ENCODE measurements around the gene SLC30A7. TPM values are rescaled to one million over a fixed set of nuclear protein-coding genes. Genes with fewer than 3 reads are reported as not detected.

The SLC30A7 gene
- total and polyA plus RNA-seq, 3 donors from 2014 or later, result 7.1 to 14.7 (median 14.1) TPM

GRCh38 chr1:100860397-100860991 lies 35.4 kb upstream of the SLC30A7 start:
- WGBS, 2 donors, result 46 to 48% methylated on average over 3 of the region's 3 CpGs
- Histone ChIP-seq H3K4me1 (peaks cover 9% of the 10 kb centered on the region), H3K27me3 (no peaks in the 10 kb centered on the region), H3K27ac (peak overlapping the region in 1 of 2 donors; percentile 47), H3K36me3 (ENCODE audit: low read depth, missing control alignments) (no peaks in the 10 kb centered on the region), H3K9me3 (no peaks in the 10 kb centered on the region), H3K4me3 (no peak overlapping the region)
- intact Hi-C loops (cut with DNase I; ENCODE audit: low total_unique reads), result loop anchor here (10.0 kb wide), 1 partner anchor 256 kb away; no protein-coding TSS in a partner anchor
- peak; percentile 43 for DNase-seq
- TF ChIP-seq POLR2A (IDR thresholded peaks at IDR 0.05), result no peak
- no peak for TF ChIP-seq CTCF (IDR thresholded peaks at IDR 0.05)

GRCh38 chr1:100861379-100861778 lies 34.5 kb upstream of the SLC30A7 start:
- Histone ChIP-seq H3K27me3 (no peaks in the 10 kb centered on the region), H3K4me3 (no peak overlapping the region), H3K36me3 (ENCODE audit: low read depth, missing control alignments) (no peaks in the 10 kb centered on the region), H3K27ac (peak overlapping the region; percentile 7 to 69), H3K9me3 (no peaks in the 10 kb centered on the region), H3K4me1 (peaks cover 9% of the 10 kb centered on the region)
- DNase-seq, result no peak
- 33 to 52% methylated on average over 1 of the region's 1 CpG for WGBS, 2 donors
- no peak for TF ChIP-seq CTCF (IDR thresholded peaks at IDR 0.05)
- no peak for TF ChIP-seq POLR2A (IDR thresholded peaks at IDR 0.05)
- intact Hi-C loops (cut with DNase I; ENCODE audit: low total_unique reads), result loop anchor here (10.0 kb wide), 1 partner anchor 257 kb away; no protein-coding TSS in a partner anchor

GRCh38 chr1:100862591-100862990 lies 33.3 kb upstream of the SLC30A7 start:
- WGBS, 2 donors, result 80 to 85% methylated on average over 2 of the region's 2 CpGs
- no peaks in the 10 kb centered on the region for H3K36me3 ChIP-seq (ENCODE audit: low read depth, missing control alignments)
- H3K9me3 ChIP-seq, result no peaks in the 10 kb centered on the region
- no peak overlapping the region for H3K4me3 ChIP-seq
- intact Hi-C loops (cut with DNase I; ENCODE audit: low total_unique reads), result loop anchor here (10.0 kb wide), 1 partner anchor 258 kb away; no protein-coding TSS in a partner anchor
- H3K4me1 ChIP-seq, result peaks cover 9% of the 10 kb centered on the region
- DNase-seq, result no peak
- H3K27me3 ChIP-seq, result no peaks in the 10 kb centered on the region
- no peak overlapping the region for H3K27ac ChIP-seq
- no peak for TF ChIP-seq CTCF (IDR thresholded peaks at IDR 0.05)
- TF ChIP-seq POLR2A (IDR thresholded peaks at IDR 0.05), result no peak

- H3K4me1 ChIP-seq, result no peaks in the 10 kb centered on the region
- no peak overlapping the region for H3K4me3 ChIP-seq
- H3K27me3 ChIP-seq, result no peaks in the 10 kb centered on the region
- DNase-seq, result no peak
- H3K36me3 ChIP-seq (ENCODE audit: low read depth, missing control alignments), result no peaks in the 10 kb centered on the region
- WGBS, 2 donors, result 22 to 30% methylated on average over 5 of the region's 5 CpGs
- no peak overlapping the region for H3K27ac ChIP-seq
- intact Hi-C loops (cut with DNase I; ENCODE audit: low total_unique reads), result loop anchor here (5.0 to 10.0 kb wide), 2 partner anchors 261 to 404 kb away; no protein-coding TSS in a partner anchor
- TF ChIP-seq POLR2A (IDR thresholded peaks at IDR 0.05), result no peak
- TF ChIP-seq CTCF (IDR thresholded peaks at IDR 0.05), result peak; percentile 59 to 75 (median 65)
- H3K9me3 ChIP-seq, result no peaks in the 10 kb centered on the region
These were observed 29.6 kb upstream of the SLC30A7 start for GRCh38 chr1:100866041-100866900.

Data from testis (tissue), 3 donors.